Measurements from ENCODE around the gene XCL2. TPM values are rescaled to one million over a fixed set of nuclear protein-coding genes. Genes with fewer than 3 reads are reported as not detected.

XCL2 gene
- total and polyA plus RNA-seq, 2 of the 8 experiments (the other 6 are each of a cell fraction or from before 2014, with no cell fraction given): not detected

GRCh38 chr1:168568346-168568745, 24.5 kb upstream of the XCL2 start:
- Histone ChIP-seq H3K4ac (replicated peaks; ENCODE audit: insufficient read length, low read depth, low read length) (no peak overlapping the region), H2BK5ac (ENCODE audit: low read depth, low read length) (no peak overlapping the region), H3K79me2 (ENCODE audit: control insufficient read depth in 1 of 2, insufficient read depth in 2 of 2, low read length in 2 of 2) (no peaks in the 10 kb centered on the region), H3K23ac (ENCODE audit: insufficient read length) (no peak overlapping the region), H3K4me3 (ENCODE audit: extremely low read depth in 1 of 4, insufficient read depth in 2 of 4, low read depth in 3 of 4, low read length in 4 of 4) (no peak overlapping the region), H3K56ac (replicated peaks; ENCODE audit: insufficient read length, low read depth, low read length) (no peak overlapping the region), H3K27ac (ENCODE audit: low read depth, low read length) (no peak overlapping the region), H3K23me2 (ENCODE audit: low read depth, low read length) (no peaks in the 10 kb centered on the region), H2BK120ac (replicated peaks; ENCODE audit: low read depth, low read length) (no peak overlapping the region), H3K27me3 (replicated peaks in 1 of 4; ENCODE audit: control insufficient read depth in 3 of 4, extremely low read depth in 1 of 4, insufficient read depth in 3 of 4, low read length in 3 of 4) (no peaks in the 10 kb centered on the region), H3K79me1 (ENCODE audit: low read depth, low read length) (no peaks in the 10 kb centered on the region), H4K8ac (ENCODE audit: extremely low read depth, insufficient read depth, low read length) (no peak overlapping the region), H3K9me3 (ENCODE audit: insufficient read depth in 2 of 2, low read depth in 1 of 2, low read length in 1 of 2) (no peaks in the 10 kb centered on the region), H4K91ac (replicated peaks; ENCODE audit: insufficient read length, low read length) (no peak overlapping the region), H3K18ac (ENCODE audit: extremely low read depth, low read length) (no peak overlapping the region), H3K9ac (replicated peaks in 1 of 4; ENCODE audit: extremely low read depth in 1 of 4, low read depth in 3 of 4, low read length in 3 of 4) (no peak overlapping the region), H2AK5ac (ENCODE audit: low read depth, low read length) (no peak overlapping the region), H4K5ac (ENCODE audit: insufficient read length, low read depth, low read length) (no peak overlapping the region), H3K14ac (ENCODE audit: insufficient read length) (no peak overlapping the region), H3K4me1 (replicated peaks in 1 of 4; ENCODE audit: control insufficient read depth in 3 of 4, insufficient read depth in 4 of 4, low read length in 3 of 4) (peaks cover 0 to 2% (median 0%) of the 10 kb centered on the region in 4 experiments; a peak in 1 of 7 replicates), H4K20me1 (replicated peaks in 1 of 2; ENCODE audit: control insufficient read depth in 1 of 2, insufficient read depth in 2 of 2, low read length in 2 of 2) (no peaks in the 10 kb centered on the region), H2BK12ac (ENCODE audit: low read depth, low read length) (no peak overlapping the region), H2AFZ (ENCODE audit: low read length) (no peak overlapping the region), H3K4me2 (ENCODE audit: insufficient read depth in 1 of 2, low read depth in 2 of 2, low read length in 2 of 2) (no peak overlapping the region), H2BK20ac (ENCODE audit: low read length) (no peak overlapping the region), H2BK15ac (ENCODE audit: low read length) (no peak overlapping the region), H3K36me3 (ENCODE audit: control insufficient read depth in 2 of 4, insufficient read depth in 4 of 4, low read length in 3 of 4) (no peaks in the 10 kb centered on the region)
- ChIA-PET CTCF (ENCODE audit: partially characterized antibody) (interaction anchor here (1.4 to 2.6 kb wide), 3 partner anchors 115 to 128 kb away, joined by 3 to 13 read pairs (median 5); no protein-coding TSS in a partner anchor), POLR2A (ENCODE audit: partially characterized antibody) (no interaction called here)
- FAIRE-seq (no peak), DNase-seq (ENCODE audit: low read depth in 1 of 2, low spot score in 2 of 2) (no peak)
- 72% methylated on average over 1 of the region's 1 CpG; no CpG with 5 or more reads in 1 of the 2 experiments for WGBS, 2 experiments (ENCODE audit: extremely low coverage in 1 of 2, insufficient coverage in 1 of 2, insufficient read length in 1 of 2, insufficient replicate concordance in 2 of 2, low coverage in 1 of 2, low lambda C conversion rate in 2 of 2, missing lambda C conversion rate in 1 of 2)
- TF ChIP-seq MAX (IDR thresholded peaks at IDR 0.05) (no peak), NRF1 (IDR thresholded peaks at IDR 0.05; ENCODE audit: low read depth, low read length) (no peak), HDAC2 (IDR thresholded peaks at IDR 0.05; ENCODE audit: borderline replicate concordance in 1 of 2, low read depth in 2 of 2, low read length in 2 of 2) (no peak), ATF2 (IDR thresholded peaks at IDR 0.05; ENCODE audit: low read length) (no peak), USF2 (IDR thresholded peaks at IDR 0.05; ENCODE audit: low read length) (no peak), CBX5 (IDR thresholded peaks at IDR 0.05; ENCODE audit: low read depth, low read length) (no peak), EGR1 (IDR thresholded peaks at IDR 0.05; ENCODE audit: borderline replicate concordance, low read depth, low read length) (no peak), RBBP5 (IDR thresholded peaks at IDR 0.05; ENCODE audit: borderline replicate concordance, low read depth, low read length) (no peak)
